HG03095 (cell line): ENCODE measurements around the gene HTR3C.
"Not testable (repeated sequence)": the region's sequence is repeated elsewhere in the genome, so short reads cannot be mapped to it uniquely, and the experiment has no call there.

ENCODE experiments used
- ATAC-seq: cut with Tn5 transposase; IDR thresholded peaks from one replicate; pipeline ENCODE4 v1.9.1; 2021; ENCODE audit warnings: moderate library complexity; ENCODE audit not compliant: unreplicated experiment

Gene HTR3C

GRCh38 chr3:184030536-184030935, 22.3 kb upstream of the HTR3C start:
- no peak for ATAC-seq

DNA sequence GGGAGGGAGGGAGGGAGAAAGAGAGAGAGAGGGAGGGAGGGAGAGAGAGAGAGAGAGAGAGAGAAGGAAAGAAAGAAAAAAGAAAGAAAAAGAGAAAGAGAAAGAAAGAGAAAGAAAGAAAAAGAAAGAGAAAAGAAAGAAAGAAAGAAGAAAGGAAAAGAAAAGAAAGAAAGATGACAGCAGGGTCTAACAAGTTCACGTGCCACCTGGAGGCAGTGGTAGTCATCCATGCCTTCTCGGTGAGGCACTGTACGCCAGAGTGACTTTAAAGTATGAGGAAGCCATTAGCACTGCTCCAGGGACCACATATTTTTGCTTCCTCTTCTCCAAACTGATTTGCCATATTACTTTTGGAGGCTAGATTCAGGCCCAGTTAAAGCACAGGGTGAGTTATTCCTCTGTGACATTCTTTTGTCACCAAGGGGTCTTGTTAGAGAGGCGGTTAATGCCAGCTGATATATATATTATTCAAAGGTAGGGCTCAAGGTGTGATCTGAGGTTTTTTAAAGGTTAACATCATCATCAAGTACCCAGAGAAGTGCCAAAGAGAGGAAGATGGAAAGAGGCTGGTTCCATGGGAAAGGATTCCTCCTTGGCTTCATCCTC, 21.6 kb upstream of the HTR3C start, which contains the start of gene HTR3D:
Gene HTR3D, plus strand, starts transcription at position 556 of the 606 bp plus-strand sequence. Its CDS starts 0 bp downstream, at position 556.
- ATAC-seq, result no peak

DNA sequence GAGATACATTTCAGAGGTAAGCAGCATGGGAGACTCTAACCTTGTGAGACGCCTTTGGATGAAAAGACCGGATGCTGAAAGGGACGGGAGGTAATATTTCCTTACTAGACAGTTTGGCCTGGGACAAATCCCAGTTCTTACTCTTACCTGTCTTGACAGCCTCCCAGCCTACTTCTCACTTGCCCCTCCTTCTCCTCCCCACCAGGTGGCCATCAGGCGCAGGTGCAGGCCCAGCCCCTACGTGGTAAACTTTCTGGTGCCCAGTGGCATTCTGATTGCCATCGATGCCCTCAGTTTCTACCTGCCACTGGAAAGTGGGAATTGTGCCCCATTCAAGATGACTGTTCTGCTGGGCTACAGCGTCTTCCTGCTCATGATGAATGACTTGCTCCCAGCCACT, 15.0 kb upstream of the HTR3C start:
- no peak for ATAC-seq

DNA sequence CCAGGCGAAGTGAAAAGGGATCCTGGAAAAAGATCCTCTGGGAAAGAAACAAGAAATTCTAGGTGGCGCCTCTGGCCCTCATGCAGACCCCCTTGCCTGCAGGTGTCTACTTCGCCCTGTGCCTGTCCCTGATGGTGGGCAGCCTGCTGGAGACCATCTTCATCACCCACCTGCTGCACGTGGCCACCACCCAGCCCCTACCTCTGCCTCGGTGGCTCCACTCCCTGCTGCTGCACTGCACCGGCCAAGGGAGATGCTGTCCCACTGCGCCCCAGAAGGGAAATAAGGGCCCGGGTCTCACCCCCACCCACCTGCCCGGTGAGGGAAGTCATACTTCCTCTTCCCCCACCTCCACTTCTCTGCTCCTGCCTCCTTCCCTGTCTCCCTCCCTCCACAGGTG, 14.5 kb upstream of the HTR3C start:
- not testable (repeated sequence) for ATAC-seq

DNA sequence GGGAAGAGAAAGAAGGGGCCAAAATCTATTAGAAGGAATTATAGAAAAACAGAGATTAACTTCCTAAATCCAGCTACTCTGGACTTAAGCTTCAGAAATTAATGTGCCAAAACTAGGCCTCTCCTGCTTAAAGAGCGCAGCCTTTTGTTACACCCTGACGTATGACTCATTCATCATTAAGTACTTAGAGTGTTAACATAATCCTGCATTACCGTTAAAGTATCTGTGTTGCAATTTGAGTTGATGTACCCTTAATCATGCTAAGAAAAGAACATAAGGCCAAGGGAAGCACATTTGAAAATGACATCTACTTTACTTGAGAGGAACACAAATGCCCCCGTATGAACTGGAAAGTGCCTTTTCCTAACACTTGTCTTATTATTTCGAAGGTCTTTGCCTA, 13.4 kb upstream of the HTR3C start:
- ATAC-seq, result no peak

GRCh38 chr3:184040010-184040409, 12.8 kb upstream of the HTR3C start:
- no peak for ATAC-seq

- ATAC-seq, result no peak
Measured at GRCh38 chr3:184042617-184043016, 10.2 kb upstream of the HTR3C start.

- no peak for ATAC-seq
Measured at GRCh38 chr3:184045995-184046394, 6.9 kb upstream of the HTR3C start.

- no peak for ATAC-seq
Measured at GRCh38 chr3:184050217-184050847, 2.5 kb upstream of the HTR3C start.

GRCh38 chr3:184058029-184058428, 5.2 kb downstream of the HTR3C start:
- ATAC-seq, result no peak

- no peak for ATAC-seq
Measured at GRCh38 chr3:184059424-184059823, 6.6 kb downstream of the HTR3C start.

DNA sequence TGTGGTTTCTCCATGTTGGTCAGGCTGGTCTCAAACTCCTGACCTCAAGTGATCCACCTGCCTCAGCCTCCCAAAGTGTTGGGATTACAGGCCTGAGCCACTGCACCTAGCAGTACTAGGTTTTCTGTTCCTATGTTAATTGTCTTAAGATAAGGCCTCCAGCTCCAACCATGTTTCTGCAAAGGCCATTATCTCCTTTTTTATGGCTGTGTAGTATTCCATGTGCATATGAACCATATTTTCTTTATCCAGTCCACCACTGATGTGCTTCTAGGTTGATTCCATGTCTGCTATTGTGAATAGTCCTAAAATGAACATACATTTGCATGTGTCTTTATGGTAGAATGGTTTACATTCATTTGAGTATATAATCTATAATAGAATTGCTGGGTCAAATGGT, 9.8 kb downstream of the HTR3C start:
- ATAC-seq, result no peak

DNA sequence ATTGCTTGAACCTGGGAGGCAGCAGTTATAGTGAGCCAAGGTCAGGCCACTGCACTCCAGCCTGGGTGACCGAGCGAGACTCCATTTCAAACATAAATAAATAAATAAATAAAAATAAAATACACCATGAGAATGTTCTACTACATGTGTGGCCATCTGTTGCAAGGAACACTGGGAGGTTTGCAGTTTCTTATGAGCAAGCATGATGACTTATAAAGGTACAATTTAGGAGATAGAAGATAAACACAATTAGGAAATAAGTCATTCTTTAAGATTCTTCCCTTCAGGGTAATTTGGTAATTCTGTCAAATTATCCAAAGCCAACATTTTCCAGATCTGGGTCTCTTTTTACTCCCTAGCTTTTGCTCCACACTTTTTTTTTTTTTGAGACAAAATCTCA, 13.4 kb downstream of the HTR3C start:
- no peak for ATAC-seq

- no peak for ATAC-seq
Measured at GRCh38 chr3:184067573-184068055, 14.8 kb downstream of the HTR3C start.

- ATAC-seq, result no peak
Measured at GRCh38 chr3:184068344-184068743, 15.5 kb downstream of the HTR3C start.

GRCh38 chr3:184071142-184071541, 18.3 kb downstream of the HTR3C start:
- ATAC-seq, result not testable (repeated sequence)

- no peak for ATAC-seq
Measured at GRCh38 chr3:184073621-184074020, 20.8 kb downstream of the HTR3C start.

- no peak for ATAC-seq
Measured at GRCh38 chr3:184075901-184076300, 23.1 kb downstream of the HTR3C start.

DNA sequence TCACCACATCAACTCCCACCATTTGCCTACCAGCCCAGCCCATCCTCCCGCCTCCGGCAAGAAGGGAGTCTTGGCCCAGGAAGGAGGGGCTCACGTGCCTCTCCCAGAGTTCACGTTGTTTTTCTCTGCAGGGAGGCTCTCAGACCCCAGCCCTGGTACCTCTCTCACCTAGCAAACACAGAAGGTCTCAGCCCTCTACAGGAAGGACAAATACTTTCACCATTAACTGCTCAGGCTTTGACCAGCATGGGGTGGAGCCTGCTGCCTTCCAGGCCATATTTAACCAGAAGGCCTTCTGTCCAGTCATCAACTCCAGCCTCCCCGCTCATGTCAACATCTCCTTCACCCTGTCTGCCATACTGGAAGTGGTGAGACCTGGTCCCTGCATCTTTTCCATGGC, 25.0 kb downstream of the HTR3C start:
- ATAC-seq, result no peak

DNA sequence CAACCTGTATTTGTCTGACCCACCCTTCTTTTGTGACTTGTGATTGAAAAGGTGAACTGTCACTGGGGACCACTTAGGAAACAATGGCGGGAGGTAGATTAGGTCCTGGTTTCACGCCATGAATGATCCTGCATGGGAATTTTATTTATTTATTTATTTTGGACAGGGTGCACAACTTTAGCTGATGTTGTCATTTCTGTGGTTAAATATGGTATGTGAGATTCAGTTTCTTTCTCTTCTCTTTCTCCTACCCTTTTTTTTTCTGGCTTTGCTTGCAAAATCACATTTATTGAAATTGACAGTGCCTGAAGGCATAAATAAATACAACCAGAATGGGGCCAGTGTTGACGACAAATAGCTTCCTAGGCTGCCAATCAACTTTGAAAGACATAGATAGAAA, 26.0 kb downstream of the HTR3C start:
- ATAC-seq, result no peak

DNA sequence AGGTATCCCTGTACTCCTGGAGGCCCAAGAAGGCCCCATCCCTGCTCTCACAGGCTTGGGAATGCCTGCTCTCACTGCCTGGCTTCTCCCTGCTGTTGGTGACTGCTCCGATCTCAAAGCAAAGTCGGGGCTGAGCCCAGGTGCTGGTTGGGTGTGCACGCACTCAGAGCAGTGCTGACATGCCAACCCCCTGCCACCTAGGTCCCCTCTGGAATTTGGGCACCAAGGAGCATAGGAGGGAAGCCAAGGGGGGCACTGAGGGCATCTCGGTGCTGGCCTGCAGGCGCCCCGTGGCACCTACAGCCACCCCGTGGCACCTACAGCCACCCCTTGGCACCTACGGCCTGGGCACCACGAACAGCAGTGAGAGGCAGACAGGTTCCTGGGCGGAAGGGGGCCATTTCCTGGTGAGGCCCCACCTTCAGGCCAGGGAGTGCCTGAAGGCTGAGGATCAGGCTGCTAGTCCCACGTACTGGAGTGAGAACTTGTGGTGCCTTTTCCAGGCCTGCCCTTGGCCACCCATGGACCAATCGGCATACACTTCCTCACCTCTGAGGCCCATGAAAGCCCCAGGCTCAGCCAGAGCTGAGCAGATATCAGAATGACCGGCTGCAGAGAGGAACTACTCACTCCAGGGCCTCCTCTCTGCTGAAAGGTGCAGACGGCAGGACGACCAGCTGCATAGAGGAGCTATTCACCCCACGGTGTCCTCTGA, 28.4 kb downstream of the HTR3C start:
- ATAC-seq, result no peak

- no peak for ATAC-seq
Measured at GRCh38 chr3:184082034-184082433, 29.2 kb downstream of the HTR3C start.
